PC-9 (cell line): ENCODE results near the gene AGAP1.

Experiments used
- EZH2 ChIP-seq: fragments of 200-600 bp; sonication (generic); IDR thresholded peaks from 2 replicates; pipeline ENCODE4 v1.8.0; 2017; ENCODE audit warnings: antibody characterized with exemption, low read depth
- TF ChIP-seq, protein P1 (sequence below): fragments of 200-600 bp; sonication (generic); conservative IDR thresholded peaks from 2 replicates; pipeline ENCODE4 v1.6.1; 2017; ENCODE audit warnings: mixed run types, antibody characterized with exemption, mild to moderate bottlenecking, moderate library complexity

DNA sequence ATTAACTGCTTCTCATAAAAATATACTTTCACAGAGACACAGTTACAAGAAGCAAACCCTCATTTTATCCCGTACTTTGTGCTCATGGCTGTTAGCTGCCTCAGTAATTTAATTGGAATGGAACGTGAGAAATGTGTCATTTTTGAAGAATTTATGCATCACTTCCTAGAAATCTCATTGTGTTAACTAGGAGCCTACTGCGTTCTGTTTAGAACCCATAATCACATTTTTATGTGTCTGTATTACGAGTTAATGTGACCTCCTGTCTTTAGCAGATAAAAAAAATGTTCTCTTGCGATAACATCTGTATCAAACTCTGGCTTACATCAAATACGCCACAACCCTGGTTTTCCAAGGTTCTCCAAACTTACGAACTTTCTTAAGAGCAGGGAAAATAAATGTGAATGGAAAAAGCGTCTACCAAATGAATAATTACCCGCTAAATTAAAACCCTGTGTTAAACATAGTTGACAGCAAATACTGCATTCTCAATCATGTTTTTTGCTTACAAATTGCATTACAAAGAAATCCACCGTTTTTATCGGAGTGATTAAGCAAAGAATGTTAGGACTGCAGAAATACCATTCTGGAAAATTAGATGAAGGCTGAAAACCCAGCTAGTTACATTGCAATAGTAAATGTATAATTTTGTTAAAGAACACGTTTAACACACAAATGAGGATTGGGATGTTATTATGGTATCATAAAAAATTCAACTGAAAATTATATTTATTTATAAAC, 686.4 kb downstream of the AGAP1 start:
- TF ChIP-seq, protein P1, sequence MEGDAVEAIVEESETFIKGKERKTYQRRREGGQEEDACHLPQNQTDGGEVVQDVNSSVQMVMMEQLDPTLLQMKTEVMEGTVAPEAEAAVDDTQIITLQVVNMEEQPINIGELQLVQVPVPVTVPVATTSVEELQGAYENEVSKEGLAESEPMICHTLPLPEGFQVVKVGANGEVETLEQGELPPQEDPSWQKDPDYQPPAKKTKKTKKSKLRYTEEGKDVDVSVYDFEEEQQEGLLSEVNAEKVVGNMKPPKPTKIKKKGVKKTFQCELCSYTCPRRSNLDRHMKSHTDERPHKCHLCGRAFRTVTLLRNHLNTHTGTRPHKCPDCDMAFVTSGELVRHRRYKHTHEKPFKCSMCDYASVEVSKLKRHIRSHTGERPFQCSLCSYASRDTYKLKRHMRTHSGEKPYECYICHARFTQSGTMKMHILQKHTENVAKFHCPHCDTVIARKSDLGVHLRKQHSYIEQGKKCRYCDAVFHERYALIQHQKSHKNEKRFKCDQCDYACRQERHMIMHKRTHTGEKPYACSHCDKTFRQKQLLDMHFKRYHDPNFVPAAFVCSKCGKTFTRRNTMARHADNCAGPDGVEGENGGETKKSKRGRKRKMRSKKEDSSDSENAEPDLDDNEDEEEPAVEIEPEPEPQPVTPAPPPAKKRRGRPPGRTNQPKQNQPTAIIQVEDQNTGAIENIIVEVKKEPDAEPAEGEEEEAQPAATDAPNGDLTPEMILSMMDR = no peak
- TF ChIP-seq EZH2 = no peak
